ENCODE data around the gene SLC46A2.

SLC46A2 gene, protein sequence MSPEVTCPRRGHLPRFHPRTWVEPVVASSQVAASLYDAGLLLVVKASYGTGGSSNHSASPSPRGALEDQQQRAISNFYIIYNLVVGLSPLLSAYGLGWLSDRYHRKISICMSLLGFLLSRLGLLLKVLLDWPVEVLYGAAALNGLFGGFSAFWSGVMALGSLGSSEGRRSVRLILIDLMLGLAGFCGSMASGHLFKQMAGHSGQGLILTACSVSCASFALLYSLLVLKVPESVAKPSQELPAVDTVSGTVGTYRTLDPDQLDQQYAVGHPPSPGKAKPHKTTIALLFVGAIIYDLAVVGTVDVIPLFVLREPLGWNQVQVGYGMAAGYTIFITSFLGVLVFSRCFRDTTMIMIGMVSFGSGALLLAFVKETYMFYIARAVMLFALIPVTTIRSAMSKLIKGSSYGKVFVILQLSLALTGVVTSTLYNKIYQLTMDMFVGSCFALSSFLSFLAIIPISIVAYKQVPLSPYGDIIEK

GRCh38 chr9:112890106-112891081 is at the start of gene SLC46A2:
Gene SLC46A2 (minus strand): TSS chr9:112890876. CDS start chr9:112890681, 195 bp downstream.
- DNase-seq (ENCODE audit: low read depth in 2 of 2), result no peak

- no peak for DNase-seq (ENCODE audit: low read depth in 2 of 2)
Observed at GRCh38 chr9:112939418-112939817, 48.7 kb upstream of the SLC46A2 start.

- no peak for DNase-seq (ENCODE audit: low read depth in 2 of 2)
Observed at GRCh38 chr9:112933696-112934095, 43.0 kb upstream of the SLC46A2 start.

DNA sequence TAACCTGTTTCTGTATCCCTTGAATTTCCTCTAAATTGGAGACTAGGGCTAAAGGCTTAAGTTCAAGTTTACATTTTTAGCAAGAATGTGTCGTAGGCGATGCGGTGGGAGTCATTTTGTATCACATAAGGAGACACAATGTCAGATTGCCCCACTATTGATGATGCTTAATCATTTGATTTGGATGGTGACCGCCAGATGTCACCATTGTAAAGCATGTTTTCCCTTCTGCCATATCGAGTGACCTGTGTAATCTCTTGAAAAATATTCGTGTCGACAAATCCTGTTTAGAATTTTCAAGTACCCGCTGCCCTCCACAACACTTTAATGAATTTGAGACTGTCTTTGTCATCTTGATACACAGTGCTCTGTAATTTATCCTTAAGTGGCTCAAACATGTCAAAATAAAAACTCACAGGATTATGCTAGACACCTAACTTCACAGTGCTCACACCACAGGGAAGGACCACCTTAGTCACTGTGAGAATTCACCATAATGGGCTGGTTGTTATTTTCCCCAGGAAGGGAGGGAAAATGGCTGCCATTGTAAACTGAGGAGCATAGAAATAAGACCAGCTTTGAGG is 34.5 kb upstream of the SLC46A2 start:
- DNase-seq (ENCODE audit: low read depth in 2 of 2), result no peak

DNA sequence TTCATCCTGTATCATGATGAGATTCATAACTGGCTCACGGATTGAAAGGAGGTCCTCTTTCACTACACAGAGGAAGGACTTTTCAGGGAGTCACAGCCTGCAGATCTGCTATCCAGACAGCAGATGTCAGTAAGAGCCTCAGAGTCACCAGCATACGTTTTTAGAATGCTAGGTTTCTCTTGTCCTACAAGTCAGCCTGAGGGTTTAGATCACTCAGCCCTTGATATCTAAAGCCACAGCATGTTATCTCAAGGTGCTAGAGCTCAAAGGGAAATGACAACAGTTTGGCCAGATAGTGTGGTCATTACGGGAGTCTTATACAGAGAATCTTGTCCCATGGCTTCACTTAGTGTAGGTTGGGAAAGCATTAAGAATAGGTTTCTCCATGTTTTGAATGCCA is 30.9 kb upstream of the SLC46A2 start:
- no peak for DNase-seq (ENCODE audit: low read depth in 2 of 2)

GRCh38 chr9:112917987-112918362 is 27.3 kb upstream of the SLC46A2 start:
- no peak for DNase-seq (ENCODE audit: low read depth in 2 of 2)

GRCh38 chr9:112917047-112917986 is 26.6 kb upstream of the SLC46A2 start:
- no peak for DNase-seq (ENCODE audit: low read depth in 2 of 2)

DNA sequence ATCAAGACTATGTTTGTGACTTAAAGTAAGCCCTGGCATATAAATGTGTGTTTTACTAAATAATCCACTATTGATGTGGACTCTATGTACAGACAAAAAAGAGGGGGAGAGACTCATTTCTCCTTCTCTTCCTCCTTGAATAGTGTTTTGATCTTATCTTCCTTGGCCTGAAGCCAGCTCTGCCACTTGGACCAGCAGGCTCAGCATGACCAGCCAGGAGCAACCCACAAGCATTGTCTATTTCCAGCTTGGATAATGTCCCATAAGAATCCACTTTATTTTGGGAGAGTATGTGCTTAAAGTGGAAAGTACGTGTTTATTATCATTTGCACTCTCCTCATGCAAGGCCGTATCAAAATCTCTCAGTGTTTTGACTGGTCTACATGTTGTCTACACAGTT is 23.8 kb upstream of the SLC46A2 start:
- DNase-seq (ENCODE audit: low read depth in 2 of 2), result no peak

- DNase-seq (ENCODE audit: low read depth in 2 of 2), result no peak
Observed at GRCh38 chr9:112913326-112913725, 22.6 kb upstream of the SLC46A2 start.

DNA sequence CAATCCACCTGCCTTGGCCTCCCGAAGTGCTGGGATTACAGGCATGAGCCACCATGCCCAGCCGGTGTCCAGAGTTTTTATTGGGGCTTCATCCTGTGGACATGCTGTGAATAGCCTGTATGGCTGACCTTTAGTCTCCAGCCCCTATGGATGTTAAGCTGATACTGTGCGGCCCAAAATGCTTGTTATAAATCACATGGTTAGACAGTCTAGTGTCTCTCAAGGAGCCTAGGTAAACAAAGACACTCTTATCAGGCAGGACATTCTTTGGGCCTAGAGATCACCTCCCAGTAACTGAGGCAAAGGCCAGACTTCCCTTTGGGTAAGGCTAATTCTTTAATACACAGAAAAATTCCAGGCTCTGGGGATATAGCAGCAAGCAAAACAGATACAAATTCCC is 22.0 kb upstream of the SLC46A2 start:
- DNase-seq (ENCODE audit: low read depth in 2 of 2), result no peak

- DNase-seq (ENCODE audit: low read depth in 2 of 2), result no peak
Observed at GRCh38 chr9:112911736-112912135, 21.1 kb upstream of the SLC46A2 start.

- DNase-seq (ENCODE audit: low read depth in 2 of 2), result no peak
Observed at GRCh38 chr9:112905084-112905483, 14.4 kb upstream of the SLC46A2 start.

DNA sequence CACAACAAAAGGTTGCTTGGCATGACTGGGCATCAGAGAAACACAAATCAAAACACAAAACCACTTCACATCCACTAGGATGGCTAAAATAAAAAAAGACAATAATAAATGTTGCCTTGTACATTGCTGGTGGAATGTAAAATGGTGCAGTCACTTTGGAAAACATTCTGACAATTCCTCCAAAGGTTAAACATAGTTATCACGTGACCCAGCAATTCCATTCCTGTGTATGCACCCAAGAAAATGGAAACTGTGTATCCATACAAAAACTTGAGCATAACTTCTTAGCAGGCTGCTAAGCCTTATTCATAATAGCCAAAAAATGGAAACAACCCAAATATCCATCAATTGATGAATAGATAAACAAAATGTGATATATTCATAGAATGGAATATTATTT is 10.2 kb upstream of the SLC46A2 start:
- no peak for DNase-seq (ENCODE audit: low read depth in 2 of 2)

DNA sequence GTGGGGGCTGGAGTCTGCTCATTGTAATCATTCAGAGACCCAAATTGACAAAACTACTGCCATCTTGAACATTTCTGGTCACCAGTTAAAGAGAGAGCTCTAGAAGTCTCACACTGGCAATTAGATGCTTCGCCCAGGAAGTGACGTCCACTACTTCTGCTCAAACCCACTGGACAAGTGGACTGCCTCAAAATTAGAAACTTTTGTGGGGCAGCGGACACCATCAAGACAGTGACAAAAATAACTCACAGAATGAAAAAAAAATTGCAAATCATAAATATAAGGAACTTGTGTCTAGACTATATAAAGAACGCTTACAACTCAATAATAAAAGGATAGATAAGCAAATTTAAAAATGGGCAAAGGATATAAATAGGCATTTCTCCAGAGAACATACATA is 9.8 kb upstream of the SLC46A2 start:
- DNase-seq (ENCODE audit: low read depth in 2 of 2), result no peak

DNA sequence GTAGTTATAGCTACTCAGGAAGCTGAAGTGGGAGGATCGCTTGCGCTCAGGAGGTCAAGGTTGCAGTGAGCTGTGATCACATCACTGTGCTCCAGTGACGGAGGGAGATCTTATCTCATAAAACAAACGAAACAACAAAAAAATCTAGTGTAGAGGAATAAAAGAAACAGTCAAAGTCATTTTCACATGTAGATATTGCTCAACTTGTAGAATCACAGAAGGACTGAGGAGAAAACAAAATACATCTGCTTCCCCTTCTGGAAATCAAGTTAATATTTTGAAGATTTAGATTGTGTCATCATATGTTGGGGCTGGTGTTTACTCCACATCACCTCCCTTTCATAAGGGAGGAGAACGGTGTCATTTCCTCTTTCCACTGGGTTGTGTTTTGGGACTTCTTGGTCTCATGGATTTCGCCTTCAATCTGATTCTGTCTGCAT is 8.2 kb upstream of the SLC46A2 start:
- no peak for DNase-seq (ENCODE audit: low read depth in 2 of 2)

DNA sequence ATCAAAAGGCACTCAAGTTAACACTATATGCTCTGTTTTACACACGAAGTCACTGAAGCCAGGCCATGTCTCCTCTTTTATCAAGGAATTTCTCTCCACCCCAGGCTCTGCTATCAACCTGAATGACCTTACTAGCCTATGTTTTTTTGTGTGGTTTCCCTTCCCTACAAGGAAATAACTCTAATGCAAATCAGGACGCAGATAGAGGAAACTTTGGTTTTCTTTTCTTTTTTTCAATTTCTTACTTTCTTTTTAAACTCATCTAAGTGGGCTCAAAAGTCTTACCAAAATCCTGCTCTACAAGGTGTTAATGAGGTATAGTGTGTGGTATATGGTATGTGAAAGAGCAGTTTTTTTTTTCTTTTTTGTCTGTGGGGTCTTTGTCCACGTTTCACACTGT is 5.5 kb upstream of the SLC46A2 start:
- DNase-seq (ENCODE audit: low read depth in 2 of 2), result no peak

DNA sequence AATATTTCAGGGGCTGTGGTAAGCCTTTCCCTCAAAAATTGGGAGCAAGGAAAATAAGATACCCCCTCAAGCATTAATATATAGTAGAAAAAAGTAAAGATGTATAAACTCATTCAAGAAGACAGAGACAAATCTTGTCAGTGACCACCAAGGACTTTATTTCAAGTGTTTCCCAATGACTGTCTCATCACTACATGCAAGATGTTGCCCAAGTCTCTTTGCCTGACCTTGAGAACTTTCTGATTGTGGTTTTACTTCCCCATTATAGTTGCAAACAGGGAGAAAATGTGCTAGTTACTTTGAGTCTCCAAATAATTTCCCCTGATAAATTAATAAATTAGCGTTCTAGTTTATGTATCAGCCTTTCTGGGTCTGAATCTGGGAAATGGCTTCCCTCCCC is 4.0 kb upstream of the SLC46A2 start:
- no peak for DNase-seq (ENCODE audit: low read depth in 2 of 2)

DNA sequence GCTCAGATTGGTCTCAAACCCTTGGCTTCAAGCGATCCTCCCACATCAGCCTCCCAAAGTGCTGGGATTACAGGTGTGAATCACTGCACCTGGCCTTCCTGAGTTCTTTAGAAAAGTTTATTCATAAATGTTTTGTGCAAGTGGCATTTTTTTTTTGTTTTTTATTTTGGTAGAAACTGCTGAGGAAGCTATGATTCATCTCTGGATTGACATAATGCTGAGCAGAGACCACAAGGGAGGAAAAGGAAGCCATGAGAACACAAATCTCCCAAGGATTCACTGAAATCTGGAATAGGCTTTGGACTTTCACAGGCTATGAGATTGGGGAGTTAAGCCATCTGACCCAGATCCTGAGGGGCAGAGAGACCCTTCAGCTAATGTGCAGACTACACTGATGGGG is 3.4 kb upstream of the SLC46A2 start:
- DNase-seq (ENCODE audit: low read depth in 2 of 2), result no peak

- DNase-seq (ENCODE audit: low read depth in 2 of 2), result no peak
Observed at GRCh38 chr9:112892981-112893380, 2.3 kb upstream of the SLC46A2 start.

DNA sequence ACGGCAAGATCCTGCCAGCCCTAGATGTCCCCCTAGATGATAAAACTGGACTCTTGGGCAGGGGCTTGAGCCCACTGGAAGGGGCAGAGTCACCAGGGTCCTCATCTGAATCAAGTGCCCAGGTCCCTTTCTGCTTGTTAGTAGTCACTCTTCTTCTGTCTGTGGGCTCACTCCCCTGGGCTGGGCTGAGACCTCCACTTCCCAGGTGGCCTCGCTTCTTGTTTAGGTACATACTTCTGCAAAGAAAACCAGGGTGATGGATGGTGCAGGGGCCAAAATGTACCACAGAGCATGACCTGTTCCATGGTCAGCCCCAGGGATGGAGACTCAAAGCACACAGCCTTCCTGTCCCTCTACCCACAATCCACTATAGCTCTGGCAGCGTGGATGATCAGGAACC is 845 bp upstream of the SLC46A2 start:
- DNase-seq (ENCODE audit: low read depth in 2 of 2), result no peak

DNA sequence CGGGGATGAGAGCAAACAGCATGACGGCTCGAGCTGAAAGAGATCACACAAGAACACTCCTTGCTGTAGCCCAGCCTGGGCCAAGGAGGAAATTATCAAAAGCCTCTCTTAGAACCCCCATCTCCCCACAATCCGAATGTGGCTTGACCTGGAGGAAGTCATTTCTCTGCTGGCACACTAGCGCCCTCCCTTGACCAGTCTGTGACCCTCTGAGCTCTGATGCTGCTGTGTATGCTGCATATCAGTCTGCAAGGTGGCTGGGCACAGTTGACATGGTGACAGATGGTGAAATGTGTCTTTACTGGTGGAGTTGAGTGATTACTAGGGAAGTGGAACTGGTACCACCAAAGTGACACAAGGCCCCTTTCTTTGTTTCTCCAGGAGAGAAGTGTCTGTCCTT is 3.3 kb downstream of the SLC46A2 start:
- DNase-seq (ENCODE audit: low read depth in 2 of 2), result no peak

Measured in stimulated activated CD4-positive, alpha-beta T cell treated with anti-CD3 and anti-CD28 coated beads, Interleukin-15, amount 100 ng/mL, for 48 hours (primary cell).